C1 segment of cervical spinal cord (tissue), 14 donors: ENCODE data around the gene ZNF385B.
"Not testable (repeated sequence)": the region's sequence is repeated elsewhere in the genome, so short reads cannot be mapped to it uniquely, and the experiment has no call there.

Experiments used
- DNase-seq, 14 donors: peaks; one replicate each; lab custom pipeline; 2025; lab: John Stamatoyannopoulos, UW

The ZNF385B gene

GRCh38 chr2:179512281-179513035, 349.0 kb downstream of the ZNF385B start:
- DNase-seq = no peak

- DNase-seq = no peak
Observed at GRCh38 chr2:179511105-179511789, 350.2 kb downstream of the ZNF385B start.

- no peak for DNase-seq
Observed at GRCh38 chr2:179495315-179495714, 366.1 kb downstream of the ZNF385B start.

- no peak for DNase-seq
Observed at GRCh38 chr2:179488563-179488962, 372.8 kb downstream of the ZNF385B start.

GRCh38 chr2:179487010-179487731, 374.2 kb downstream of the ZNF385B start:
- peak in 1 of 14 donors; percentile 21 for DNase-seq

- no peak for DNase-seq
Observed at GRCh38 chr2:179483131-179483530, 378.3 kb downstream of the ZNF385B start.

GRCh38 chr2:179479947-179480346, 381.5 kb downstream of the ZNF385B start:
- DNase-seq = no peak

- DNase-seq = peak in 1 of 14 donors; percentile 69
Observed at GRCh38 chr2:179478771-179479170, 382.6 kb downstream of the ZNF385B start.

- no peak for DNase-seq
Observed at GRCh38 chr2:179470992-179471391, 390.4 kb downstream of the ZNF385B start.

- no peak for DNase-seq
Observed at GRCh38 chr2:179470089-179470488, 391.3 kb downstream of the ZNF385B start.

GRCh38 chr2:179467960-179468359, 393.5 kb downstream of the ZNF385B start:
- no peak for DNase-seq

- DNase-seq = no peak
Observed at GRCh38 chr2:179467111-179467510, 394.3 kb downstream of the ZNF385B start.

GRCh38 chr2:179461420-179461819, 400.0 kb downstream of the ZNF385B start:
- no peak for DNase-seq

- DNase-seq = no peak
Observed at GRCh38 chr2:179460181-179460929, 401.1 kb downstream of the ZNF385B start.

GRCh38 chr2:179458113-179458512, 403.3 kb downstream of the ZNF385B start:
- not testable (repeated sequence) for DNase-seq

- DNase-seq = no peak
Observed at GRCh38 chr2:179455824-179456223, 405.6 kb downstream of the ZNF385B start.

- no peak for DNase-seq
Observed at GRCh38 chr2:179455172-179455524, 406.3 kb downstream of the ZNF385B start.

GRCh38 chr2:179454443-179455171, 406.8 kb downstream of the ZNF385B start:
- no peak for DNase-seq

- DNase-seq = no peak
Observed at GRCh38 chr2:179449010-179449409, 412.4 kb downstream of the ZNF385B start.

- no peak for DNase-seq
Observed at GRCh38 chr2:179447839-179448447, 413.5 kb downstream of the ZNF385B start.

- DNase-seq = no peak
Observed at GRCh38 chr2:179447421-179447820, 414.0 kb downstream of the ZNF385B start.
